OCI-LY7 (cell line): Measurements from ENCODE around the gene PRKAG2. TPM values are rescaled to one million over a fixed set of nuclear protein-coding genes. Genes with fewer than 3 reads are reported as not detected.

Experiments
- BruUV-seq: library from RNA; stranded (reverse); fragments of 400-500 nt; replicated peaks from 2 replicates; lab custom pipeline; 2021; lab: Mats Ljungman, UMichigan
- CTCF ChIA-PET: fragments of 300-600 bp; sonication (Branson Sonifier 250); formaldehyde crosslinking; loops from one replicate; lab custom pipeline; 2022; ENCODE audit warnings: antibody characterized with exemption; ENCODE audit not compliant: unreplicated experiment; lab: Charles Lee
- POLR2A ChIA-PET: fragments of 300-600 bp; sonication (Branson Sonifier 250); formaldehyde crosslinking; loops from one replicate; lab custom pipeline; 2022; ENCODE audit warnings: antibody characterized with exemption; lab: Charles Lee
- DNase-seq: peaks from one replicate; pipeline ENCODE4 v3.0.0-alpha.2; 2015; ENCODE audit warnings: low spot score
- H2AFZ ChIP-seq: fragments of 200-600 bp; sonication (generic), shearing (Covaris generic); 2 replicates; pipeline ENCODE4 v1.6.1; 2014; ENCODE audit warnings: mild to moderate bottlenecking, antibody characterized with exemption, low read length, moderate library complexity
- H3K27ac ChIP-seq: fragments of 200-600 bp; sonication (generic); 2 replicates; pipeline ENCODE4 v1.5.1; 2014; ENCODE audit warnings: mixed run types, low read depth, mild to moderate bottlenecking, moderate library complexity, low read length, inconsistent platforms; ENCODE audit not compliant: poor library complexity, severe bottlenecking
- H3K36me3 ChIP-seq: fragments of 200-600 bp; sonication (generic); 2 replicates; pipeline ENCODE4 v1.6.1; 2014; ENCODE audit warnings: mild to moderate bottlenecking, antibody characterized with exemption, low read length, moderate library complexity, mixed read lengths; ENCODE audit not compliant: insufficient read depth
- H3K4me1 ChIP-seq: fragments of 200-600 bp; sonication (generic); 2 replicates; pipeline ENCODE4 v1.5.1; 2014; ENCODE audit warnings: mild to moderate bottlenecking, low read length; ENCODE audit not compliant: insufficient read depth, poor library complexity, severe bottlenecking
- H3K4me2 ChIP-seq: fragments of 200-600 bp; sonication (generic); 2 replicates; pipeline ENCODE4 v1.6.1; 2014; ENCODE audit warnings: mild to moderate bottlenecking, low read length
- H3K4me3 ChIP-seq: fragments of 200-600 bp; sonication (generic); 2 replicates; pipeline ENCODE4 v1.5.1; 2014; ENCODE audit warnings: mild to moderate bottlenecking, low read depth, low read length; ENCODE audit not compliant: poor library complexity, severe bottlenecking
- H3K79me2 ChIP-seq: fragments of 200-600 bp; sonication (generic); 2 replicates; pipeline ENCODE4 v1.6.1; 2016; ENCODE audit warnings: low read depth, mild to moderate bottlenecking, low read length, moderate library complexity, mixed read lengths; ENCODE audit not compliant: insufficient read depth
- H3K9me2 ChIP-seq: fragments of 200-600 bp; sonication (generic); 2 replicates; pipeline ENCODE4 v1.6.1; 2016; ENCODE audit warnings: mild to moderate bottlenecking, low read length, mixed read lengths; ENCODE audit not compliant: insufficient read depth
- H3K9me3 ChIP-seq: fragments of 200-600 bp; sonication (generic); 2 replicates; pipeline ENCODE4 v1.6.1; 2014; ENCODE audit warnings: mild to moderate bottlenecking, mixed run types, low read length, mixed read lengths
- H4K20me1 ChIP-seq: fragments of 200-600 bp; sonication (generic); 2 replicates; pipeline ENCODE4 v1.6.1; 2014; ENCODE audit warnings: mild to moderate bottlenecking, antibody characterized with exemption, low read length, moderate library complexity, mixed read lengths; ENCODE audit not compliant: insufficient read depth
- CTCF ChIP-seq: fragments of 200-600 bp; sonication (generic); conservative IDR thresholded peaks from 2 replicates; pipeline ENCODE4 v1.5.1; 2014; ENCODE audit warnings: mild to moderate bottlenecking, antibody characterized with exemption, low read length, moderate library complexity, mixed read lengths
- EZH2phosphoT487 ChIP-seq: fragments of 200-600 bp; sonication (generic); IDR thresholded peaks from 2 replicates; pipeline ENCODE4 v1.6.1; 2018; ENCODE audit warnings: low read depth, borderline replicate concordance, mild to moderate bottlenecking, mixed run types, antibody characterized with exemption, low read length, moderate library complexity, mixed read lengths
- intact Hi-C: fragments of 100-400 bp; cut with micrococcal nuclease; formaldehyde crosslinking; loops from one replicate; pipeline ENCODE4 v1.10.0; 2022; ENCODE audit not compliant: unreplicated experiment
- total RNA-seq, 2 experiments: library from RNA; depleted of rRNA in 1 of 2; stranded (reverse); fragments of >200 nt in 1 of 2; shearing (Covaris generic) in 1 of 2; gene quantifications; 2 replicates each; pipeline ENCODE4 v1.2.3, GENCODE V29; 2014 to 2022

PRKAG2 gene
- total RNA-seq, 2 experiments from 2014 or later, result 1.2 to 5.1 TPM

GRCh38 chr7:151591866-151592265 lies 285.0 kb downstream of the PRKAG2 start:
- H3K9me3 ChIP-seq, result no peaks in the 10 kb centered on the region

GRCh38 chr7:151590850-151591771 lies 285.8 kb downstream of the PRKAG2 start:
- no peaks in the 10 kb centered on the region for H3K9me3 ChIP-seq
- H2AFZ ChIP-seq, result no peak overlapping the region
- H3K9me2 ChIP-seq, result no peaks in the 10 kb centered on the region
- ChIA-PET POLR2A (no interaction called here), CTCF (no interaction called here)
- no peak for DNase-seq
- no peak overlapping the region for H3K27ac ChIP-seq
- intact Hi-C loops, result no loop called here
- H3K4me2 ChIP-seq, result no peak overlapping the region
- no peaks in the 10 kb centered on the region for H3K4me1 ChIP-seq
- no peaks in the 10 kb centered on the region for H3K79me2 ChIP-seq
- no TSS peak for BruUV-seq
- H3K4me3 ChIP-seq, result no peak overlapping the region
- no peak for TF ChIP-seq EZH2phosphoT487
- no peak for TF ChIP-seq CTCF
- no peaks in the 10 kb centered on the region; the same call in 1 of the 2 replicates for H4K20me1 ChIP-seq
- no peaks in the 10 kb centered on the region for H3K36me3 ChIP-seq

More at GRCh38 chr7:151591866-151592265, 285.0 kb downstream of the PRKAG2 start:
- Histone ChIP-seq H3K4me1 (no peaks in the 10 kb centered on the region), H3K36me3 (no peaks in the 10 kb centered on the region), H4K20me1 (no peaks in the 10 kb centered on the region; the same call in 1 of the 2 replicates), H2AFZ (no peak overlapping the region), H3K4me3 (no peak overlapping the region), H3K79me2 (no peaks in the 10 kb centered on the region), H3K4me2 (no peak overlapping the region), H3K27ac (no peak overlapping the region), H3K9me2 (no peaks in the 10 kb centered on the region)
- no peak for TF ChIP-seq CTCF
- no peak for TF ChIP-seq EZH2phosphoT487
- ChIA-PET CTCF (no interaction called here), POLR2A (no interaction called here)
- intact Hi-C loops, result no loop called here
- no peak for DNase-seq
- no TSS peak for BruUV-seq
